Thyroid gland (tissue), 4 donors: ENCODE results near the gene AKT1. TPM values are rescaled to one million over a fixed set of nuclear protein-coding genes. Genes with fewer than 3 reads are reported as not detected.

ENCODE experiments used
- DNase-seq, 2 donors: peaks; one replicate each; pipeline ENCODE4 v3.0.0-alpha.2; 2019
- H3K27ac ChIP-seq, 3 donors: fragments of 200-600 bp; sonication (generic); 1 replicate in 2 of 3; 2 replicates in 1 of 3; pipeline ENCODE4 v1.5.1; 2016 to 2019; ENCODE audit warnings: mild to moderate bottlenecking in 1 of 3, moderate library complexity in 1 of 3
- H3K27me3 ChIP-seq: fragments of 200-600 bp; sonication (generic); one replicate; pipeline ENCODE4 v1.5.1; 2019
- H3K36me3 ChIP-seq, 2 donors: fragments of 200-600 bp; sonication (generic); one replicate each; pipeline ENCODE4 v1.5.1; 2016 to 2019
- H3K4me1 ChIP-seq, 2 donors: fragments of 200-600 bp; sonication (generic); one replicate each; pipeline ENCODE4 v1.5.1; 2017 to 2019
- H3K4me3 ChIP-seq, 3 donors: fragments of 200-600 bp; sonication (generic); replicated peaks in 1 of 3; 1 replicate in 2 of 3; 2 replicates in 1 of 3; pipeline ENCODE4 v1.5.1; 2016; ENCODE audit warnings: mild to moderate bottlenecking in 1 of 3
- H3K9me3 ChIP-seq: fragments of 200-600 bp; sonication (generic); one replicate; pipeline ENCODE4 v1.5.1; 2017
- POLR2A ChIP-seq, 2 donors: fragments of 450-650 bp; IDR thresholded peaks; one replicate each; pipeline ENCODE4 v1.6.1; 2017; ENCODE audit warnings: antibody characterized with exemption in 2 of 2, mild to moderate bottlenecking in 2 of 2, moderate library complexity in 1 of 2
- WGBS, 2 donors: methylation state at CpG; one replicate each; pipeline ENCODE4 v1.1.5; 2017; 5-methylcytosine and 5-hydroxymethylcytosine counted together
- intact Hi-C: fragments of 100-400 bp; cut with DNase I; formaldehyde crosslinking; loops from one replicate; pipeline ENCODE4 v1.15.1; 2023
- total RNA-seq, 4 donors: library from RNA; depleted of rRNA; stranded (reverse); fragments of >200 nt; gene quantifications; one replicate each; pipeline ENCODE4 v1.2.3, GENCODE V29; 2016
- TF ChIP-seq, protein P1 (sequence below), 6 experiments: fragments of 200-600 bp in 3 of 6; fragments of 450-650 bp in 3 of 6; sonication (generic) in 3 of 6; IDR thresholded peaks; one replicate each; pipeline ENCODE4 v1.5.1; 2016 to 2019; ENCODE audit warnings: antibody characterized with exemption in 6 of 6, mild to moderate bottlenecking in 2 of 6, inconsistent platforms in 1 of 6, moderate library complexity in 1 of 6

The AKT1 gene
- total RNA-seq, 4 donors from 2014 or later: 99.8 to 179 (median 152) TPM

DNA sequence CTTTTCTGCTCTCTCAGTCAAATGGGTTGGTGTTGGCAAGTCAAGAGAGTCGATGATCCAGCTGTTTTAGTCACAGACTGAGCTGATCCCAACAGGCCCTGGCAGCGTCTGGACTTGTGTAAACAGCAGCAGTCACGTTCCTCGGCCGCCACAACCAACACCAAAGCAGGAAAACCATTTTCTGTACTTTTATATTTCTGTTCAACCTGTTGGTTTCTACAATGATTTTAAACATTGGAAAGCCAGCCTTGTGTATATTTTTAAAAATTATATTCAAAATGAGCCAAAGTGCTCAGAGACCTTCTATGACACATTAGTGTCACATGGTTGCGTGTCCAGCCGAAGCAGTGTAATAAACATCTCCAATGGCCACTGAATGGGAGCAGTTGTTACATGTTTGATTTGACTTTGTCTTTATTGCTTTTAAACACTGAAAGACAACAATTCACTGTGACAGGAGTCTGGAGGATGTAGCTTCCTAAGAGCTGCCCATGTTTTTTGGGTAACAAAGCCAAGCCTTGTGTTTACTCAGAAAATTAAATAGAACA is 48.5 kb downstream of the AKT1 start:
- H3K27ac ChIP-seq: peak overlapping the region in 1 of 3 donors; percentile 2
- no peaks in the 10 kb centered on the region for H3K36me3 ChIP-seq
- no peak overlapping the region for H3K4me3 ChIP-seq
- DNase-seq: peak in 1 of 2 donors; percentile 47
- H3K27me3 ChIP-seq: no peaks in the 10 kb centered on the region
- H3K4me1 ChIP-seq: peaks cover 2 to 3% of the 10 kb centered on the region in 2 donors
- intact Hi-C loops: no loop called here
- 66 to 72% methylated on average over 7 of the region's 7 CpGs for WGBS, 2 donors
- TF ChIP-seq, protein P1, sequence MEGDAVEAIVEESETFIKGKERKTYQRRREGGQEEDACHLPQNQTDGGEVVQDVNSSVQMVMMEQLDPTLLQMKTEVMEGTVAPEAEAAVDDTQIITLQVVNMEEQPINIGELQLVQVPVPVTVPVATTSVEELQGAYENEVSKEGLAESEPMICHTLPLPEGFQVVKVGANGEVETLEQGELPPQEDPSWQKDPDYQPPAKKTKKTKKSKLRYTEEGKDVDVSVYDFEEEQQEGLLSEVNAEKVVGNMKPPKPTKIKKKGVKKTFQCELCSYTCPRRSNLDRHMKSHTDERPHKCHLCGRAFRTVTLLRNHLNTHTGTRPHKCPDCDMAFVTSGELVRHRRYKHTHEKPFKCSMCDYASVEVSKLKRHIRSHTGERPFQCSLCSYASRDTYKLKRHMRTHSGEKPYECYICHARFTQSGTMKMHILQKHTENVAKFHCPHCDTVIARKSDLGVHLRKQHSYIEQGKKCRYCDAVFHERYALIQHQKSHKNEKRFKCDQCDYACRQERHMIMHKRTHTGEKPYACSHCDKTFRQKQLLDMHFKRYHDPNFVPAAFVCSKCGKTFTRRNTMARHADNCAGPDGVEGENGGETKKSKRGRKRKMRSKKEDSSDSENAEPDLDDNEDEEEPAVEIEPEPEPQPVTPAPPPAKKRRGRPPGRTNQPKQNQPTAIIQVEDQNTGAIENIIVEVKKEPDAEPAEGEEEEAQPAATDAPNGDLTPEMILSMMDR (IDR thresholded peaks at IDR 0.05): no peak
- no peak for TF ChIP-seq POLR2A (IDR thresholded peaks at IDR 0.05)
- no peaks in the 10 kb centered on the region for H3K9me3 ChIP-seq

DNA sequence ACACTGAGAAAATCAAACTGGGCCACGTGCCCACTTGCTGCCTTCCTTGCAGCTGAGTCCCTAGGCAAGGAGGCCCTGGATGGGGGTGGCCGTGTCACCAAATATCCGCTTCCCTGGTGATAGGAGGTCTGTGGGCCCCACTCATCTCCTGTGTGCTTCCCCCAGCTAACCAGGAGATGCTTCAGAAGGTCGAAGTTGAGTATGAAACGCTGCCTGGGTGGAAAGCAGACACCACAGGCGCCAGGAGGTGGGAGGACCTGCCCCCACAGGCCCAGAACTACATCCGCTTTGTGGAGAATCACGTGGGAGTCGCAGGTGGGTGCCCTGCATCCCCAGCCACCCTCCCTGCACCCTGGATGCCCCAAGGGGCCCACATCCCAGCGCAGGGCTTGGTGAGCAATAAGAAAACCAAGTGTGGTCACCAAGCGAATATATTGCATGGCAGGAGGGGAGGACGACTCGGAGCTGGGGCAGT is 49.4 kb downstream of the AKT1 start:
- Histone ChIP-seq H3K27me3 (no peaks in the 10 kb centered on the region), H3K36me3 (no peaks in the 10 kb centered on the region), H3K27ac (no peak overlapping the region), H3K4me3 (no peak overlapping the region), H3K4me1 (no peaks in the 10 kb centered on the region), H3K9me3 (no peaks in the 10 kb centered on the region)
- 88 to 91% methylated on average over 10 to 12 of the region's 13 CpGs for WGBS, 2 donors
- intact Hi-C loops: no loop called here
- TF ChIP-seq, protein P1 (IDR thresholded peaks at IDR 0.05): no peak
- DNase-seq: no peak

DNA sequence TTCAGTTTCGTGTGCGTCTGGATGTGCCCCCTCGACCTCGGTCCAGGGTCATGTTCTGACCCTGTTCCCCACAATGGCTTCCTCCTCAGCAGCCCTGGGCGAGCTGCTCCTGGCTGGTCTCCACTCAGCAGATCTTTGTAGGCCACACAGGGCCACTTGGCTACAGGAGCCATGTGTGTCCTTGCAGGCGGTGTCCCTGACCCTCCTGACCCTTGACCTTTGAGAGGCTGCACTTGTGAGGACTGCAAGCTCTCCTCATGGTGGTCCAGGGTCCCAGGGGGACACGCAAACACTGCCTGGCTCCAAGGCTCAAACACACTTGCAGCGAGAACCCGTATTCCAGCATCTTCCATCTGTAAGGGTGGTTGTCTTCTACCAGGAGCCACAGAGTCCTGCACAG is 50.1 kb downstream of the AKT1 start:
- Histone ChIP-seq H3K27ac (no peak overlapping the region), H3K4me1 (no peaks in the 10 kb centered on the region), H3K27me3 (no peaks in the 10 kb centered on the region), H3K4me3 (no peak overlapping the region), H3K9me3 (no peaks in the 10 kb centered on the region), H3K36me3 (no peaks in the 10 kb centered on the region)
- intact Hi-C loops: no loop called here
- DNase-seq: no peak
- TF ChIP-seq, protein P1 (IDR thresholded peaks at IDR 0.05): no peak
- no peak for TF ChIP-seq POLR2A (IDR thresholded peaks at IDR 0.05)
- WGBS, 2 donors: 94 to 98% methylated on average over 6 to 9 of the region's 9 CpGs

DNA sequence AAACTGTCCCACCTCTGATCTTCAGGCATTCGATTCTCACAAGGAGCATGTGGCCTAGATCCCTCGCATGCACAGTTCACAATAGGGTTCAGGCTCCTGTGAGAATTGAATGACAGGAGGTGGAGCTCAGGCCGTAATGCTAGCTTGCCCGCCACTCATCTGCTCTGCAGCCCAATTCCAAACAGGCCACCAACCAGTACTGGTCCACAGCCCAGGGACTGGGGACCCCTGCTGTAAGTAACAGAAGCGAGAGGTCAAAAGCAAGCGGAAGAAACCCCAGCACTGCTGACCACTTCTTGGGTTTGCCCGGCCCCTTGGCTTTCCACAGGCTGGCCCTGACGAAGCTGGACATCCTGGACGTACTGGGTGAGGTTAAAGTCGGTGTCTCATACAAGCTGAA is 51.1 kb downstream of the AKT1 start:
- TF ChIP-seq, protein P1 (IDR thresholded peaks at IDR 0.05): no peak
- no peak for TF ChIP-seq POLR2A (IDR thresholded peaks at IDR 0.05)
- H3K9me3 ChIP-seq: no peaks in the 10 kb centered on the region
- WGBS, 2 donors: 95 to 98% methylated on average over 8 to 10 of the region's 10 CpGs
- intact Hi-C loops: no loop called here
- H3K4me3 ChIP-seq: no peak overlapping the region
- H3K4me1 ChIP-seq: no peaks in the 10 kb centered on the region
- DNase-seq: no peak
- H3K27me3 ChIP-seq: no peaks in the 10 kb centered on the region
- H3K36me3 ChIP-seq: no peaks in the 10 kb centered on the region
- no peak overlapping the region for H3K27ac ChIP-seq

DNA sequence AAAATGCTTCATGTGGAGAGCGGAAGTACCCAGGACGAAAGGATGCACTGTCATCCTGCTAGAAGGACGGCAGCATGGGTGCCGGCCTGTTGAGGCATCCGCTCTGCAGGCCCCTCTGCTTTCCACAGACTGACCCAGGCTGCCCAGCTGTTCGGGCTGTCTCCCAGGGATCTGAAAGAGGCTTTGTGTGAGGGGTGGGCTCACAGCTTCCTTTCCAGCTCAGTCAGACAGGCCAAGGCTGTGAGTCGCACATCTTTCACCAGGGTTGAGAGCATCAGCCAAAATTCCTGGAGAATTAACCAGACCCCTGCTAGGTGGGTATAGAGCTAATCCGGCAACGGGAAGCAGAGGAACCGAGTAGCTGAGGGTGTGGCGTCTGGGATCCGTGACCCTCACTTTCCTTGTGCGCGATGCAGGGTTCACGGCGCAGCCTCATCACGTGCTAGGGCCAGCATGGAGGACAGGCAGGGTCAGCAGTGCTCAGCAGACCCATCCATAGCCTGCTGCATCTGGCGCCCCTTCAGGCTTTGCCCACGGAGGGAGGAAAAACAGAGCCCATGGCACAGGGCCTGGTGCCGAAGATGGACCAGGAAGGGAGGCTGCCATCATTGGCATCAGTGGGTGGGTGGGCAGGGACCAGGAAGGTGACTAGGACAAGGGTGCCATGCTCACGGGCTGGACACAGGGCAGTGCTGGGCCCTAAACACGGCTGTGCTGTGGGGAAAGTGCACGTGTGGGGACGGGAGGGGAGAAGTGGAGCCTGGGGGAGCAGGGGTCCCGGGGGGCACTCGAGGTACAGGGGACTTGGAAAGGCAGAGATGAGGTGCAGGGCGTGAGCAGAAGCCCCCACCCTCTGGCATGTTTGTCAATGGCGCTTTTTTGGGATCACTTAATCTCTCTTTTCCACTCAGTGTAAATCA is 51.8 kb downstream of the AKT1 start:
- intact Hi-C loops: no loop called here
- no peak for DNase-seq
- WGBS, 2 donors: 87 to 92% methylated on average over 25 to 27 of the region's 28 CpGs
- no peaks in the 10 kb centered on the region for H3K9me3 ChIP-seq
- H3K27ac ChIP-seq: no peak overlapping the region
- no peaks in the 10 kb centered on the region for H3K27me3 ChIP-seq
- H3K36me3 ChIP-seq: no peaks in the 10 kb centered on the region
- TF ChIP-seq, protein P1 (IDR thresholded peaks at IDR 0.05): no peak
- TF ChIP-seq POLR2A (IDR thresholded peaks at IDR 0.05): no peak
- H3K4me1 ChIP-seq: no peaks in the 10 kb centered on the region
- H3K4me3 ChIP-seq: no peak overlapping the region
